BE2C (cell line): ENCODE measurements around the gene PRKAR2B.

Source experiments
- DNase-seq: peaks from one replicate; pipeline ENCODE4 v3.0.0-alpha.2; 2020
- H3K27me3 ChIP-seq: fragments of 250-450 bp; sonication (Bioruptor Pico); 2 replicates; pipeline ENCODE4 v1.5.1; 2020; ENCODE audit warnings: mild to moderate bottlenecking
- H3K36me3 ChIP-seq: fragments of 250-450 bp; sonication (Bioruptor Pico); 2 replicates; pipeline ENCODE4 v1.5.1; 2020; ENCODE audit warnings: mild to moderate bottlenecking
- H3K4me1 ChIP-seq: fragments of 250-450 bp; sonication (Bioruptor Pico); 2 replicates; pipeline ENCODE4 v1.5.1; 2020
- H3K4me3 ChIP-seq: 2 replicates; pipeline ENCODE4 v1.5.1; 2011; ENCODE audit warnings: low read depth, low read length
- H3K9me3 ChIP-seq: fragments of 250-450 bp; sonication (Bioruptor Pico); 2 replicates; pipeline ENCODE4 v1.5.1; 2020
- CTCF ChIP-seq: IDR thresholded peaks from 2 replicates; pipeline ENCODE4 v1.5.1; 2012; ENCODE audit warnings: mild to moderate bottlenecking, low read depth, low read length

Gene PRKAR2B

GRCh38 chr7:107206706-107207105, 162.2 kb downstream of the PRKAR2B start:
- Histone ChIP-seq H3K36me3 (peaks cover 6% of the 10 kb centered on the region; the same call in 1 of the 2 replicates), H3K27me3 (no peaks in the 10 kb centered on the region), H3K4me1 (peaks cover 3% of the 10 kb centered on the region), H3K4me3 (no peak overlapping the region), H3K9me3 (no peaks in the 10 kb centered on the region)
- DNase-seq = no peak
- TF ChIP-seq CTCF = no peak

GRCh38 chr7:107207459-107207858, 163.0 kb downstream of the PRKAR2B start:
- no peak for TF ChIP-seq CTCF
- no peaks in the 10 kb centered on the region for H3K27me3 ChIP-seq
- no peaks in the 10 kb centered on the region for H3K9me3 ChIP-seq
- no peaks in the 10 kb centered on the region for H3K36me3 ChIP-seq
- H3K4me1 ChIP-seq = no peaks in the 10 kb centered on the region
- no peak for DNase-seq
- no peak overlapping the region for H3K4me3 ChIP-seq

- Histone ChIP-seq H3K36me3 (no peaks in the 10 kb centered on the region), H3K27me3 (no peaks in the 10 kb centered on the region)
- no peak for DNase-seq
Measured at GRCh38 chr7:107208024-107208521, 163.6 kb downstream of the PRKAR2B start.

GRCh38 chr7:107208563-107208962, 164.1 kb downstream of the PRKAR2B start:
- H3K36me3 ChIP-seq = no peaks in the 10 kb centered on the region
- H3K9me3 ChIP-seq = no peaks in the 10 kb centered on the region
- H3K27me3 ChIP-seq = no peaks in the 10 kb centered on the region
- no peak for DNase-seq
- TF ChIP-seq CTCF = no peak
- H3K4me1 ChIP-seq = no peaks in the 10 kb centered on the region
- no peak overlapping the region for H3K4me3 ChIP-seq

More at GRCh38 chr7:107208024-107208521, 163.6 kb downstream of the PRKAR2B start:
- no peaks in the 10 kb centered on the region for H3K9me3 ChIP-seq
- H3K4me3 ChIP-seq = no peak overlapping the region
- TF ChIP-seq CTCF = no peak
- H3K4me1 ChIP-seq = no peaks in the 10 kb centered on the region

GRCh38 chr7:107209565-107209964, 165.1 kb downstream of the PRKAR2B start:
- H3K36me3 ChIP-seq = no peaks in the 10 kb centered on the region
- DNase-seq = no peak
- no peaks in the 10 kb centered on the region for H3K9me3 ChIP-seq
- no peak for TF ChIP-seq CTCF
- no peaks in the 10 kb centered on the region for H3K27me3 ChIP-seq
- no peak overlapping the region for H3K4me3 ChIP-seq
- no peaks in the 10 kb centered on the region for H3K4me1 ChIP-seq

- Histone ChIP-seq H3K27me3 (no peaks in the 10 kb centered on the region), H3K4me3 (no peak overlapping the region), H3K36me3 (no peaks in the 10 kb centered on the region), H3K9me3 (no peaks in the 10 kb centered on the region), H3K4me1 (no peaks in the 10 kb centered on the region)
- DNase-seq = no peak
- TF ChIP-seq CTCF = no peak
Measured at GRCh38 chr7:107210400-107210799, 165.9 kb downstream of the PRKAR2B start.
